Nephron (organoid): Measurements from ENCODE around the gene DEF6.

Experiments
- H3K27ac Mint-ChIP-seq, 3 experiments: 2 replicates each; pipeline ENCODE4 v1.8.0; 2020; ENCODE audit warnings: mixed read lengths in 3 of 3, mild to moderate bottlenecking in 2 of 3, moderate library complexity in 1 of 3
- H3K27me3 Mint-ChIP-seq: 2 replicates; pipeline ENCODE4 v1.8.0; 2021; ENCODE audit warnings: low read depth, mild to moderate bottlenecking, moderate library complexity, mixed read lengths
- H3K36me3 Mint-ChIP-seq: 2 replicates; pipeline ENCODE4 v1.8.0; 2020; ENCODE audit warnings: low read depth, mixed read lengths
- H3K4me1 Mint-ChIP-seq: 2 replicates; pipeline ENCODE4 v1.8.0; 2020; ENCODE audit warnings: mixed read lengths
- H3K4me3 Mint-ChIP-seq, 3 experiments: 2 replicates each; pipeline ENCODE4 v1.8.0; 2020; ENCODE audit warnings: mild to moderate bottlenecking in 3 of 3, mixed read lengths in 3 of 3, moderate library complexity in 2 of 3
- H3K9me3 Mint-ChIP-seq: 2 replicates; pipeline ENCODE4 v1.8.0; 2020; ENCODE audit warnings: mixed read lengths
- TF ChIP-seq, protein P1 (sequence below), 3 experiments: fragments of 200-600 bp; sonication (generic); IDR thresholded peaks; one replicate each; pipeline ENCODE4 v1.5.0; 2021; ENCODE audit warnings: antibody characterized with exemption in 3 of 3; ENCODE audit not compliant: unreplicated experiment in 3 of 3

DEF6 gene, protein sequence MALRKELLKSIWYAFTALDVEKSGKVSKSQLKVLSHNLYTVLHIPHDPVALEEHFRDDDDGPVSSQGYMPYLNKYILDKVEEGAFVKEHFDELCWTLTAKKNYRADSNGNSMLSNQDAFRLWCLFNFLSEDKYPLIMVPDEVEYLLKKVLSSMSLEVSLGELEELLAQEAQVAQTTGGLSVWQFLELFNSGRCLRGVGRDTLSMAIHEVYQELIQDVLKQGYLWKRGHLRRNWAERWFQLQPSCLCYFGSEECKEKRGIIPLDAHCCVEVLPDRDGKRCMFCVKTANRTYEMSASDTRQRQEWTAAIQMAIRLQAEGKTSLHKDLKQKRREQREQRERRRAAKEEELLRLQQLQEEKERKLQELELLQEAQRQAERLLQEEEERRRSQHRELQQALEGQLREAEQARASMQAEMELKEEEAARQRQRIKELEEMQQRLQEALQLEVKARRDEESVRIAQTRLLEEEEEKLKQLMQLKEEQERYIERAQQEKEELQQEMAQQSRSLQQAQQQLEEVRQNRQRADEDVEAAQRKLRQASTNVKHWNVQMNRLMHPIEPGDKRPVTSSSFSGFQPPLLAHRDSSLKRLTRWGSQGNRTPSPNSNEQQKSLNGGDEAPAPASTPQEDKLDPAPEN

DNA sequence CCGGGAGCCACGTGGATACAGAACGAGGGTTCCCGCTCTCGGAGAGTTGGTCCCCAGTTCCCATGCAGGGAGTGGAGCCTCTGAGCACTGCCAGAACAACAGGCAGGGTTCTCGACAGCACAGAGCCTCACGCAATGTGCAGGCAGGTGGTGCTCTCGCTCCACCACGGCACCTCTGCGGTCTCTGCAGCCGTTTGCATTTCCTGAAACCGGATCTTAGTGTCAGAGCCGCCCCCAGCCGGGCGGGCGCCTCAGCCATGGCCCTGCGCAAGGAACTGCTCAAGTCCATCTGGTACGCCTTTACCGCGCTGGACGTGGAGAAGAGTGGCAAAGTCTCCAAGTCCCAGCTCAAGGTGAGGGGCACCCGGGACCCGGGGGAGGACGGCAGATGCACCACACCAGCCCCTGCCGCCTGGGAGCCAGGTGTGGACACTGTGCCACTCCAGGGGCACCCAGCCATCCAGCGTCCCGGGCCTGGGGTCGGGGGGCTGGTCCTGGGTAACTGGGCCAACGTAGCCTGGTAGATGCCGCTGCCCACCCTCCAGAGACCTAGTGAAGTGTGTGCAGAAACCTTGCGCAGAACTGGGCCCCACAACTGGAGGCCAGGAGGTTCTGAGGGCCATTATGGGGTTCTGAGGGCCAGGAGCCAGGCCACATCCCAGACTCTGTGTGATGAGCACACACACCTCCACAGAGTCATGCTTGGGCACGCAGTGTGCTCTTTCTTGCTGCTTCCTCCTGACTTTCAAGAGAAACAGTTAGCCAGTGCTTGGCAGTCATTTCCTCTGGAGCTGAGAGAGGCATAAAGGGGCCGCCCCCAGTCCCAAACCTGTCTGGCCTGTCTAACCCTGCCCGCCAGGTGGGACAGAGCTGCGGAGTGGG lies at the start of gene DEF6:
TSS of gene DEF6 (plus strand) at position 218 of the 881 bp plus-strand sequence. CDS start at position 257, 39 bp downstream.
- H3K4me1 Mint-ChIP-seq: peaks cover 5% of the 10 kb centered on the region
- TF ChIP-seq, protein P1, sequence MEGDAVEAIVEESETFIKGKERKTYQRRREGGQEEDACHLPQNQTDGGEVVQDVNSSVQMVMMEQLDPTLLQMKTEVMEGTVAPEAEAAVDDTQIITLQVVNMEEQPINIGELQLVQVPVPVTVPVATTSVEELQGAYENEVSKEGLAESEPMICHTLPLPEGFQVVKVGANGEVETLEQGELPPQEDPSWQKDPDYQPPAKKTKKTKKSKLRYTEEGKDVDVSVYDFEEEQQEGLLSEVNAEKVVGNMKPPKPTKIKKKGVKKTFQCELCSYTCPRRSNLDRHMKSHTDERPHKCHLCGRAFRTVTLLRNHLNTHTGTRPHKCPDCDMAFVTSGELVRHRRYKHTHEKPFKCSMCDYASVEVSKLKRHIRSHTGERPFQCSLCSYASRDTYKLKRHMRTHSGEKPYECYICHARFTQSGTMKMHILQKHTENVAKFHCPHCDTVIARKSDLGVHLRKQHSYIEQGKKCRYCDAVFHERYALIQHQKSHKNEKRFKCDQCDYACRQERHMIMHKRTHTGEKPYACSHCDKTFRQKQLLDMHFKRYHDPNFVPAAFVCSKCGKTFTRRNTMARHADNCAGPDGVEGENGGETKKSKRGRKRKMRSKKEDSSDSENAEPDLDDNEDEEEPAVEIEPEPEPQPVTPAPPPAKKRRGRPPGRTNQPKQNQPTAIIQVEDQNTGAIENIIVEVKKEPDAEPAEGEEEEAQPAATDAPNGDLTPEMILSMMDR (IDR thresholded peaks at IDR 0.05; ENCODE audit: unreplicated experiment in 3 of 3): peak; percentile 69 to 80 (median 73)
- H3K4me3 Mint-ChIP-seq: peak within 1 kb of the TSS; percentile 30 to 55 (median 53)
- H3K36me3 Mint-ChIP-seq: peaks cover 5% of the 10 kb centered on the region
- peaks cover 3% of the 10 kb centered on the region for H3K27me3 Mint-ChIP-seq
- H3K9me3 Mint-ChIP-seq: no peaks in the 10 kb centered on the region
- peak within 1 kb of the TSS in 1 of 3 experiments; percentile 33 for H3K27ac Mint-ChIP-seq

DNA sequence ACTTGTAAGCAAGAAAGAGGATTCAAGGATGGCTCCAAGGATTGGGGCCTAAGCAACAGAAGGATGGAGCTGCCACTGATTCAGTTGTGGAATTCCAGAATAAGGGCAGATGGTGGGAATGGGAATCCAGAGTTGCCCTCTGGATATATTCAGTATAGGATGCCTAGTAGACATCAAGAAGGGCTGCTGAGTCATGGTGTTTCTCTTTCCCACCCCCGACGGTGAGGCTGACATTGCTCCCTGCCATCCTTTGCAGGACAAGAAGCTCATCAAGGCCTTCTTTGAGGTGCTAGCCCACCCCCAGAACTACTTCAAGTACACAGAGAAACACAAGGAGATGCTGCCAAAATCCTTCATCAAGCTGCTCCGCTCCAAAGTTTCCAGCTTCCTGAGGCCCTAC lies 49.3 kb upstream of the DEF6 start:
- H3K27me3 Mint-ChIP-seq: no peaks in the 10 kb centered on the region
- no peak overlapping the region for H3K27ac Mint-ChIP-seq
- peaks cover 7% of the 10 kb centered on the region for H3K4me1 Mint-ChIP-seq
- peaks cover 50% of the 10 kb centered on the region for H3K36me3 Mint-ChIP-seq
- no peaks in the 10 kb centered on the region for H3K9me3 Mint-ChIP-seq
- H3K4me3 Mint-ChIP-seq: no peak overlapping the region
- TF ChIP-seq, protein P1 (IDR thresholded peaks at IDR 0.05; ENCODE audit: unreplicated experiment in 3 of 3): no peak

DNA sequence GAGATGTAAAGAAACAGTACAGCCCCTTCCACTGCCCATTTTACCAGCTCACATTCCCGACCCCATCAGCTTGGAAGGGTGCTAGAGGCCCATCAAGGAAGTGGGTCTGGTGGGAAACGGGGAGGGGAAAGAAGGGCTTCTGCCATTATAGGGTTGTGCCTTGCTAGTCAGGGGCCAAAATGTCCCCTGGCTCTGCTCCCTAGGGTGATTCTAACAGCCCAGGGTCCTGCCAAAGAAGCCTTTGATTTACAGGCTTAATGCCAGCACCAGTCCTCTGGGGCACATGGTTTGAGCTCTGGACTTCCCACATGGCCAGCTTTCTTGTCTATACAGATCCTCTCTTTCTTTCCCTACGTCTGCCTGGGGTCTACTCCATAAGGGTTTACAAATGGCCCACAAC lies 48.7 kb upstream of the DEF6 start:
- TF ChIP-seq, protein P1 (IDR thresholded peaks at IDR 0.05; ENCODE audit: unreplicated experiment in 3 of 3): no peak
- H3K27me3 Mint-ChIP-seq: no peaks in the 10 kb centered on the region
- H3K36me3 Mint-ChIP-seq: peaks cover 48% of the 10 kb centered on the region
- H3K9me3 Mint-ChIP-seq: no peaks in the 10 kb centered on the region
- H3K4me3 Mint-ChIP-seq: no peak overlapping the region
- H3K4me1 Mint-ChIP-seq: peaks cover 8% of the 10 kb centered on the region
- no peak overlapping the region for H3K27ac Mint-ChIP-seq

DNA sequence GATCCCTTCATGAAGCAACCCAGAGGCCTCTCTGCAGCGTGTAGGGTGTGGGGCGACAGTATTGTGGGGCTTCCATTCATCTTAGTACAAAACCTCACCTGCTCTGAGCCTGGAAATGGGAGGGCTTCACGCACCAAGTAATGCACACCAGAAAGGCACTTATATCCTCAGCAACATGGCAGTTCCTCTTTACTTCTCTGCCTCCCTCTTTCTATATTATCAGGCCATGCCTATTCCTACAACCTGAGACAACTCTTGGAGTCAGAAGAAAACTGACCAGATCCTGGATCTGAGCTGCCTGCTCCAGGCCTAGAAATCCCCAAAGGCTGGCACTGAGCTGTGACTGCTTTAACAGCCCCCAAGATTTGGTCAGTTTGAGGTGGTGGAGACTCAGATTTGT lies 45.7 kb upstream of the DEF6 start:
- no peak overlapping the region for H3K4me3 Mint-ChIP-seq
- peaks cover 24% of the 10 kb centered on the region for H3K36me3 Mint-ChIP-seq
- H3K4me1 Mint-ChIP-seq: peaks cover 8% of the 10 kb centered on the region
- no peak overlapping the region for H3K27ac Mint-ChIP-seq
- H3K9me3 Mint-ChIP-seq: no peaks in the 10 kb centered on the region
- no peaks in the 10 kb centered on the region for H3K27me3 Mint-ChIP-seq
- TF ChIP-seq, protein P1 (IDR thresholded peaks at IDR 0.05; ENCODE audit: unreplicated experiment in 3 of 3): no peak

DNA sequence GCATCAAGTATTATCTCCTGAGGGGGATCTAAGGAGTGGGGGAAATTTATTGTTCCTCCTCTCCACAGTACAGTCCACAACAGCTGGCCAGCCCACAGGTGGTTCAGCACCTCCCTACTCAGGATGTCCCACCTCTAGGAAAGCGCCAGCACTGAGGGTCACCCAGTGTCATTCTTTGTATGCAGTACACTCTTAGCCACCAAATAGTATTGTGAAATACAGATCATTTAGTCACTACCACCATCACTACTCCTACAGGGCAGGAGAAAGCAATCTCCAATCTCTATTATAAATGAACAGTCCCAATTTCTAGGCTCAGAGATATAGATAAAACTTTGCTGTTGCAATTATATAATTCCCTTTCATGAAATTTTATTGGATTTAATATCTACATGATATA lies 44.4 kb upstream of the DEF6 start:
- no peaks in the 10 kb centered on the region for H3K9me3 Mint-ChIP-seq
- TF ChIP-seq, protein P1 (IDR thresholded peaks at IDR 0.05; ENCODE audit: unreplicated experiment in 3 of 3): no peak
- H3K27ac Mint-ChIP-seq: no peak overlapping the region
- H3K4me3 Mint-ChIP-seq: no peak overlapping the region
- H3K27me3 Mint-ChIP-seq: no peaks in the 10 kb centered on the region
- peaks cover 18% of the 10 kb centered on the region for H3K36me3 Mint-ChIP-seq
- peaks cover 12% of the 10 kb centered on the region for H3K4me1 Mint-ChIP-seq
